CD4-positive, alpha-beta T cell (primary cell): ENCODE data around the gene FTSJ1. TPM values are rescaled to one million over a fixed set of nuclear protein-coding genes. Genes with fewer than 3 reads are reported as not detected.

Experiments
- ATAC-seq: fragments of 200-7000 bp; cut with Tn5 transposase; one replicate; pipeline ENCODE4 v1.10.0; 2022; ENCODE audit warnings: mild to moderate bottlenecking; ENCODE audit not compliant: poor library complexity
- CTCF ChIA-PET: fragments of 350-600 bp; sonication (Branson Sonifier 250); formaldehyde crosslinking; loops from one replicate; lab custom pipeline; 2021; ENCODE audit warnings: antibody characterized with exemption, inconsistent platforms; lab: Charles Lee
- POLR2A ChIA-PET: fragments of 350-600 bp; sonication (Branson Sonifier 250); formaldehyde crosslinking; loops from one replicate; lab custom pipeline; 2021; ENCODE audit warnings: antibody characterized with exemption, inconsistent platforms; lab: Charles Lee
- DNase-seq, 14 experiments: peaks; one replicate each; pipeline ENCODE4 v3.0.0-alpha.2; 2013 to 2020; ENCODE audit warnings: mixed read lengths in 2 of 14
- H3K27ac ChIP-seq, 2 donors: one replicate each; pipeline versions ENCODE4 v1.5.1 to v1.7.0; 2013; ENCODE audit warnings: low read length in 2 of 2, low read depth in 1 of 2, mild to moderate bottlenecking in 1 of 2
- H3K27me3 ChIP-seq, 2 experiments: 1 replicate in 1 of 2; 2 replicates in 1 of 2; pipeline versions ENCODE4 v1.6.1 to v1.7.0; 2013; ENCODE audit warnings: low read length in 2 of 2, control low read depth in 1 of 2, mild to moderate bottlenecking in 1 of 2, moderate library complexity in 1 of 2; ENCODE audit not compliant: insufficient read depth in 2 of 2, control insufficient read depth in 1 of 2
- H3K36me3 ChIP-seq: one replicate; pipeline ENCODE4 v1.6.1; 2013; ENCODE audit warnings: low read length, control low read depth; ENCODE audit not compliant: insufficient read depth
- H3K4me1 ChIP-seq: one replicate; pipeline ENCODE4 v1.6.1; 2013; ENCODE audit warnings: low read length, control low read depth; ENCODE audit not compliant: insufficient read depth
- H3K4me3 ChIP-seq: one replicate; pipeline ENCODE4 v1.5.1; 2013; ENCODE audit warnings: mild to moderate bottlenecking, low read length, moderate library complexity
- H3K9me3 ChIP-seq, 2 experiments: 1 replicate in 1 of 2; 2 replicates in 1 of 2; pipeline versions ENCODE4 v1.6.1 to v1.7.0; 2013; ENCODE audit warnings: low read length in 2 of 2, mild to moderate bottlenecking in 2 of 2, control low read depth in 1 of 2, moderate library complexity in 1 of 2; ENCODE audit not compliant: control insufficient read depth in 1 of 2, insufficient read depth in 1 of 2
- H3K27ac Mint-ChIP-seq: one replicate; pipeline ENCODE4 v1.8.0; 2020; ENCODE audit warnings: mixed read lengths
- H3K27me3 Mint-ChIP-seq: one replicate; pipeline ENCODE4 v1.8.0; 2021; ENCODE audit warnings: mixed read lengths
- H3K36me3 Mint-ChIP-seq: one replicate; pipeline ENCODE4 v1.8.0; 2021; ENCODE audit warnings: low read depth, mixed read lengths
- H3K4me1 Mint-ChIP-seq: one replicate; pipeline ENCODE4 v1.8.0; 2021; ENCODE audit warnings: low read depth, mixed read lengths
- H3K4me3 Mint-ChIP-seq: one replicate; pipeline ENCODE4 v1.8.0; 2020; ENCODE audit warnings: mild to moderate bottlenecking, mixed read lengths
- H3K9me3 Mint-ChIP-seq: one replicate; pipeline ENCODE4 v1.8.0; 2020; ENCODE audit warnings: mixed read lengths
- CTCF ChIP-seq: fragments of 200-600 bp; IDR thresholded peaks from one replicate; pipeline ENCODE4 v1.8.0; 2022; ENCODE audit warnings: antibody characterized with exemption, mild to moderate bottlenecking
- intact Hi-C, 2 experiments: fragments of 100-400 bp; cut with DNase I in 1 of 2; cut with micrococcal nuclease in 1 of 2; formaldehyde crosslinking; loops; one replicate each; pipeline versions ENCODE4 v1.15.1 to v1.9.0; 2023 to 2025; cut with DNase I, micrococcal nuclease
- total RNA-seq, 174 experiments: library from RNA in 2 of 174; stranded (reverse) in 2 of 174; gene quantifications; one replicate each; pipeline ENCODE4 v1.2.3 and lab custom pipeline; 2021 to 2026

The FTSJ1 gene
- total RNA-seq, 2 experiments from 2014 or later, result 60.0 to 61.0 TPM

GRCh38 chrX:48520976-48521352, 45.0 kb downstream of the FTSJ1 start:
- Histone ChIP-seq H3K36me3 (peaks cover 5% of the 10 kb centered on the region), H3K4me1 (peaks cover 41% of the 10 kb centered on the region), H3K27me3 (no peaks in the 10 kb centered on the region), H3K4me3 (peak overlapping the region; percentile 76), H3K27ac (peak overlapping the region; percentile 65), H3K9me3 (no peaks in the 10 kb centered on the region)
- TF ChIP-seq CTCF, result no peak
- Mint-ChIP-seq H3K4me1 (peaks cover 32% of the 10 kb centered on the region), H3K27ac (peak overlapping the region; percentile 89), H3K27me3 (no peaks in the 10 kb centered on the region), H3K4me3 (peak overlapping the region; percentile 92), H3K9me3 (no peaks in the 10 kb centered on the region), H3K36me3 (peaks cover 22% of the 10 kb centered on the region)
- POLR2A ChIA-PET, result interaction anchor here (1.7 to 2.0 kb wide), 2 partner anchors 19 to 53 kb away, joined by 6 to 7 read pairs; partner anchors contain the start of genes RBM3 and TBC1D25
- CTCF ChIA-PET, result interaction anchor here (2.8 kb wide), 1 partner anchor 19 kb away, joined by 9 read pairs; the partner anchor contains the start of gene TBC1D25
- ATAC-seq (no peak), DNase-seq (peak in 2 of 14 experiments; percentile 5 to 14)
- intact Hi-C loops, result loop anchor here (1.0 to 5.0 kb wide), 4 partner anchors 18 to 76 kb away; partner anchors contain the start of genes FTSJ1 (in 2 of the 2), RBM3 (in 1 of the 2), TBC1D25 (in 1 of the 2) and WDR13 (in 1 of the 2)

- H3K36me3 ChIP-seq, result peaks cover 7% of the 10 kb centered on the region
- H3K4me3 ChIP-seq, result peak within 1 kb of the TSS; percentile 76
- no peaks in the 10 kb centered on the region for H3K9me3 ChIP-seq
- Mint-ChIP-seq H3K27me3 (no peaks in the 10 kb centered on the region), H3K4me3 (peak within 1 kb of the TSS; percentile 92), H3K4me1 (peaks cover 35% of the 10 kb centered on the region), H3K36me3 (peaks cover 22% of the 10 kb centered on the region), H3K27ac (peak within 1 kb of the TSS; percentile 89), H3K9me3 (no peaks in the 10 kb centered on the region)
- peak; percentile 87 to 97 (median 92) for DNase-seq
- ATAC-seq, result peak; percentile 96
- peak within 1 kb of the TSS; percentile 65 for H3K27ac ChIP-seq
- CTCF ChIA-PET, result interaction anchor here (2.8 kb wide), 1 partner anchor 18 kb away, joined by 9 read pairs; the partner anchor contains the start of gene TBC1D25
- no peak for TF ChIP-seq CTCF
- peaks cover 41% of the 10 kb centered on the region for H3K4me1 ChIP-seq
- intact Hi-C loops, result loop anchor here (1.0 to 5.0 kb wide), 5 partner anchors 17 to 76 kb away; partner anchors contain the start of genes FTSJ1 (in 2 of the 2), TBC1D25 (in 2 of the 2), RBM3 (in 1 of the 2) and WDR13 (in 1 of the 2)
- H3K27me3 ChIP-seq, result no peaks in the 10 kb centered on the region
- POLR2A ChIA-PET, result interaction anchor here (0.6 to 2.0 kb wide), 7 partner anchors 14 to 501 kb away, joined by 3 to 18 read pairs (median 4); partner anchors contain the start of genes RBM3, TBC1D25 and ZNF630
Observed at GRCh38 chrX:48521353-48522243, 45.6 kb downstream of the FTSJ1 start, which contains the start of gene EBP. TSS of gene EBP (plus strand) at chrX:48521808. CDS start at chrX:48523772, 1,964 bp downstream.

GRCh38 chrX:48522291-48522690, 46.3 kb downstream of the FTSJ1 start:
- no peaks in the 10 kb centered on the region for H3K9me3 Mint-ChIP-seq
- DNase-seq (no peak), ATAC-seq (no peak)
- peaks cover 36% of the 10 kb centered on the region for H3K4me1 Mint-ChIP-seq
- Histone ChIP-seq H3K36me3 (peaks cover 14% of the 10 kb centered on the region), H3K4me3 (peak overlapping the region; percentile 76), H3K27me3 (no peaks in the 10 kb centered on the region), H3K4me1 (peaks cover 35% of the 10 kb centered on the region), H3K9me3 (no peaks in the 10 kb centered on the region), H3K27ac (peak overlapping the region in 1 of 2 donors; percentile 65)
- intact Hi-C loops, result loop anchor here (2.0 to 5.0 kb wide), 4 partner anchors 17 to 75 kb away; partner anchors contain the start of genes FTSJ1 (in 2 of the 2), RBM3 (in 1 of the 2), TBC1D25 (in 1 of the 2) and WDR13 (in 1 of the 2)
- ChIA-PET CTCF (interaction anchor here (2.8 kb wide), 1 partner anchor 17 kb away, joined by 9 read pairs; the partner anchor contains the start of gene TBC1D25), POLR2A (interaction anchor here (0.6 to 1.6 kb wide), 6 partner anchors 14 to 501 kb away, joined by 3 to 18 read pairs (median 3); partner anchors contain the start of genes TBC1D25 and ZNF630)
- peak overlapping the region; percentile 92 for H3K4me3 Mint-ChIP-seq
- H3K27ac Mint-ChIP-seq, result peak overlapping the region; percentile 89
- peaks cover 27% of the 10 kb centered on the region for H3K36me3 Mint-ChIP-seq
- no peaks in the 10 kb centered on the region for H3K27me3 Mint-ChIP-seq
- TF ChIP-seq CTCF, result no peak
